Fibroblast of skin of left biceps (primary cell): ENCODE measurements around the gene SLC24A4.

Experiments
- DNase-seq, 2 experiments: peaks; one replicate each; pipeline ENCODE4 v3.0.0-alpha.2; 2013; ENCODE audit warnings: low read depth in 2 of 2

The SLC24A4 gene

DNA sequence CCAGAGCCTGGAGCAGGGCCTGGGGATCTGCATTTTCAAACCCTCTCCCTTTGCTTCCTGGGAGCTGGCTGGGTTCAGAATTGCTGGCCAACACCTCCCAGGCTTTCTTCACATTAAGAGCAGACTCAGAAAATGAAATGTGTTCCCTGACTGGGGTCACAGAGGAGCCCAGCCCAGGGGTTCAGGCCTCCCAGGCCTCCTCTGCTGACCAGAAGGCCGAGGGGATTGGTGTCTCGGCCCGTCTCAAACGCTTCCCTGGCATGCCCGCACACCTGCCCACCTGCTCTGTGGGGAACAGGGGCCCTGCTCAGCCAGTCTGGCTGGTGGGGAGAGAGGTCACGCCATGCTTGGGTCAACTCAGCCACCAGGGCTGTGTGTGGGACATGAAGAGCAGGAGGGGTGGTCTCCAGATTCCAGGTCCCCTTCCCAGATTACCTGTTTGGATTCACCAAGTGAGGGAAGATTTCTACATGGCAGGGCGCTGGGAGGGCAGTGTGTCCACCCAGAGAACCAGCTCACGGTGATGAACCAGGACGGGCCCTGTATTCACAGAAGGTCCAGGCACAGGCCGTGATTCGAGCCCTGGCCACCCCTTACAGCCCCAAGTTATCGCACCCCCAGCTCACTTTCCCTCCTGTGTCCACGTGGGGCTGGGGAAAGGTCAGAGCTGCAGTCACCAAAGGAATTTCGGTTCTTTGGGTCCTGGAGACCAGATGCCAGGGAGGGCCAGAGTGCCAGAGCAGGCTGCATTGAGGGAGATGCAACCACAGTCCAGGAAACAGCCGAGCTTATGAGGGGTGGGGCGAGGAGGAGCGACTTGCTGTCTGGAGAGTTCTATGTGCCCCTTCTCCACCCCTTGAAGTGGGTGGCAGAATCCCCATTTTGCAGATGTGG lies 135.4 kb downstream of the SLC24A4 start:
- no peak for DNase-seq

DNA sequence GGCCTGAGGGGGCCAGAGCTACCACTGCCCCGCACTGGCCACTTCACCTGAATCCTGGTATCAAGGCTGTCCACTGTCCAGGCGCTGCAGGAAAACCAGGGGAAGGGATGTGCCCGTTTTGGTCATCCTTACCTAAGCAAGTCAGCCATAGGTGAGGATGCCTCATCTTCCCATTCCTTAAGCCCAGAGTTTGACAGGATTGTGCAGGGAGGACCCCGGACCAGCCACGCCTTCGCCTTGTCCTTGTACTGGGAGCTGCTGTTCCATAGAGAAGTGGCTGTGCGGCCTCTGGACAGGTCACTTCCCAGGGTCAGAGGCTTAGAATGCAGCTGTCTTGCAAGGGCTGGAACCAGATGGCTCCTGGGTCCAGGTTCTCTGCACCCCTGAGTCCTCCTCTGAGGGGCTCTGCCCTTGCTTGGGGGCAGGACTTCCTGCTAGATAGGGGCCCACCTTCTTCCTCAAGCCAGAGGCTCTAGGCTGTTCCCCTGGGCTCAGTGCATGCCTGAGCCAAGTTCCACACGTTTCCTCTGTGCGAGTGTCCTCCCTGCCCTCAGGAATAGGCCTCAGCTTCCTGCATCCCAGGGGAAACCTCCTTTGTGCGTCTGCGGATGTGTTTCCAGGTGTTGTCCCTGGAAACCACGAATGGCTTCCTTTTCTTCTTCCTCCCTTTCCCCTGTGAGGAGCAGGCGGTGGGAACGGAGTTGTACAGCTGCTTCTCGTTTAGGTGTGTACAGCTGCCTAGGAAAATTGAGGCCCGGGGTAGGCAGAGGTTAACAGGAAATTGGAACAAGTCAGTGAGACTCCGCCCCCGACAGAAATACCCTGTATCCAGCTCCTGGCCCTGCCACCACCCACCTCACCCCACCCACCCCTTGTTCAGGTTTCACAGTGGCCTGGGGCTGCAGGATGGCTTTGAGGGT lies 136.3 kb downstream of the SLC24A4 start:
- DNase-seq: no peak

DNA sequence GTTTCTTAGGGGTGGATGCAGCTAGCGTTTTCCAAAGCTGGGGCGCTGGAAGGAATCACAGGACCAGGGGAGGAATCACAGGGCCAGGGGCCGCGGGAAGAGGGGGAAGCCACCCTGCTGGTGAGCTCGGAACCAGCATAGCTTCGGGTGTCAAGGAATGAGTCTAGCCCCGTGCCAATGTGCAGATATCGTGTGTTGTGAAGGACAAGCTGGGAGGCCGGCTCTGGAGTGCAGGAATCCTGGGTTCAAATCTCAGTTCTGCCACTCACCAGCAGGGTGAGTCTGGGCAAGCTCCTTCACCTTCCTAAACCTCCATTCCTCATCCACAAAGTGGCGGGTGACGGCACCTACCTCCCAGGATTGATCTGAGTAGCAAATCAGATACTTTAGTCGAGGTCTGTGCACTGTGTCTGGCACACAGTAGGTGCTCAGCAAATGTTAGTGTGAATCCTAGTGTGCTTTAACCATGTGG lies 137.0 kb downstream of the SLC24A4 start:
- no peak for DNase-seq

DNA sequence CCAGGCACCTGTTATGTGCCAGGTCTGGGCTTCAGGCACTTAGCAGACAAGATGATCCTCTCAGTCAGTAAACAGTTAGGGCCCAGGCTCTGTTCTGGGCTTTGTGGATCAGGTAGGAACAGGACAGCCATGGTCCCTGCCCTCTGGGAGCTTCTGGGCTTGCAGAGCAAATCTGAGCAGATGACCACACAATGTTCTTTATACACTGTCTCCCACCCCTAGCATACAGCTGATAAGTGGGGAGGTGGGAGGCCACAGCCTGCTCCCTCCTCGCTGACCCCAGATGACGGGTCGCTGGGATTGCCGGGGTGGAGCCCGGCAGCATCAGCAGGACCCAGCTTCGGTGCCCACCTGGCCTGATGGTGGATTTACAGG lies 137.6 kb downstream of the SLC24A4 start:
- DNase-seq: no peak

DNA sequence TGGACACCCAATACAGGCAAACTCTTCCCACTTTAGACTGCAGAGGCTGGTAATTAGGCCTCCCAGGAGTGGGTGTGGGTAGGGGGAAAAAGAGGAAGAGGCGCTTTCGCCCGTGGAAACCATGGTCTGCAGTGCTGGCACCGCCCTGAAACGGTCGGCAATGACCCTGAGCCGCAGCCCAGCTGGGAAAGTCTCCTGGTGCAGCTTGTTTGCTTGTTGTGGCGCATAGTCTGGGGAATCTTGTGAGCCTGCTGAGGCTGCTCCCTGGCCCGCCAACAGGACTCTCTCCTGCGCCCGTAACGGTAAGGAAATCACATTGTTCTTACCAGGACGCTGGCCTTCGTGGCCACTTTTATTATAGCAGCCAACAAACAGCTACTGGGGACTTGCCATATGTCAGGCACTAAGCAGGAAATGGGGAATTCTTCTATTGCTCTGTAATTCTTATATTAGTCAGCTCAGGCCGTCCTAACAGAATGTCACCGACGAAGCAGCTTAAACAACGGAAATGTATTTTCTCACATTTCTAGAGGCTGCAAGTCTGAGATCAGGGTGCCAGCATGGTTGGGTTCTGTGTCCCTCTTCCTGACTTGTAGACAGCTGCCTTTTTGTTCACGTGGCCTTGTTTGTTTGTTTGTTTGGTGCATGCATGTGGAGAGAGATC lies 138.1 kb downstream of the SLC24A4 start:
- DNase-seq: no peak

DNA sequence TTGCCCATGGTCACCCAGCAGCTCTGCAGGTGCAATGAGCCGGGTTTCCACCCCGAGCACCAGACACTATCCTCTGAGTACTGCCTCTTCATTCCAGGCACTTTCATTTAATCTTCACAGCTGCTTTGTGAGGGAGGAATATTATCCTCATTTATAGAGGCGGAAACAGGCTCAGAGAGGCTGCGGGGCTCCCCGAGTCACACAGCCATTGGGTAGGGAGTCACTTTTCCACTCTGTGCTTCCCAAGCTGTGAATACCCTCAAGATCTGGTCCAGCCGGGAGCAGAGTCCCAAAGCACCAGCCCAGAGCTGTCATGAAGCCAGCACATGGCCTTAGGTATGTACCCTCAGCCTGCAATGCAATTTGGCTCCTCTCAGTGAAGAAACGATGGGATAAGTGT lies 138.9 kb downstream of the SLC24A4 start:
- DNase-seq: no peak

DNA sequence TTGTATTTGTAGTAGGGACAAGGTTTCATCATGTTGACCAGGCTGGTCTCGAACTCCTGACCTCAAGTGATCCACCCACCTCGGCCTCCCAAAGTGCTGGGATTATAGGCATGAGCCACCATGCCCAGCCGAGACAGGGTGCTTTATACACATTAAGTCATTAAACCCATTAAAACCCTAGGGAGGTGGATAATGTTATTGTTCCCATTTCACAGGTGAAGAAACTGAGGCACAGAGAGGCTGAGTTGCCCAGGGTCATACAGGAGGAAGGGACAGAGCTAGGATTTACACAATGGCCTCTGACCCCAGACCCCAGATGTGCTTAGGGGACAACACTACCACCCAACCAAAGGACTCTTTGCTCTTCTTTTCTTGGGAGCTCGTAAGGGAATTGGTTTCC lies 139.6 kb downstream of the SLC24A4 start:
- DNase-seq: no peak

DNA sequence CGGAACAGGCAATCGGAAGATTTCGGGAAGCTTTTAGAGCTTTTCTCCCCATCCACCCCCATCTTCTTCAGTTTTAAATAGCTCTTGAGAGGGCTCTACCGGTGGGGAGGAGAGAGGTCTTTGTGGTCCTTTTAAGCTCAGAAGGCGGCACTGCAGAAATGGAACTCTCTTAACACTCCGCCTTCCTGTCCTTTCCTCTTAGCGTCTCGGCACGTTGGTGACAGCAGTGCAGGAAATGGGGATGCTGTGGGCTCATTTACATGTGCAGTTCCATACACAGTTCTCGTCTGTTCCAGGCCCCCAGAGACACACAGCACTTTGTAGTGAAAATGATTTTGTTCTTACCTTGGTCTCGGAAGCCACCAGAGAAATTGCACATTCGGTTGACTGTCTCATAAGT lies 140.2 kb downstream of the SLC24A4 start:
- no peak for DNase-seq

DNA sequence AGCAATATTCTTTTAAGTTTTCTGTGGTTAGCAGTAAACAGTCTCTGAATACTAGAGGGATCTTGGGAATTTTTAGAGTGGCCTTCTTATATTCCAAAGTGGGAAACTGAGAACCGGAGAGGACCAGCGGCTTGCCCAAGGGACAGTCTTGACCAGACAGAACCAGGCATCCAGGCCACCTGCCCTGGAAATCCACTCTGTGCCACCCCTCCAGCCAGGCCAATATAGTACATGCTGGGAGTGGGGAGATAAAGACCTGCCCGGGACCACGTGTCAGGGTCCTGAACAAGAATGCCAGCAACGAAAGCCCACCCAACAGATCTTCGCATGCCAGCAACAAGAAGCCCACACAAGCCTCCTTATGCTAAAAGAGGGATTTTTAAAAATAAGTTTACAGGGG lies 141.2 kb downstream of the SLC24A4 start:
- no peak for DNase-seq

DNA sequence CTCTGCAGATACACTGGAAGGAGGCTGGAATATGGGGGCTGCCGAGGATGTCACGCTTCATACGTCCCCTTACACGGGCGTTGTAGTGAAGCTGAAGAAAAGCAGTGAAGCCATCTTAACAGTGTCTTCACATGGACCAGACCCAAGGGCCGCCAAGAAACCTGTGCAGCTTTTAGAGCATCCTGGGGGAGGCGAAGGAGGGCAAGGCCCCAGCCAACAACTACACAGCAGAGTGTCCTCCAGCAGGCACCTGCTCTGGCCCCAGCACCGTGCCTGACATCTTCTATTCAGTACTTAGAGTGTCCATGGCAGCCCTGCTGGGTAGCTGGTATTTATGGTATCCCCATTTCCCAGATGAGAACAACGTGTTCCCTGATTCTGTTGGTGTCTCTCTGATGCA lies 141.8 kb downstream of the SLC24A4 start:
- no peak for DNase-seq

DNA sequence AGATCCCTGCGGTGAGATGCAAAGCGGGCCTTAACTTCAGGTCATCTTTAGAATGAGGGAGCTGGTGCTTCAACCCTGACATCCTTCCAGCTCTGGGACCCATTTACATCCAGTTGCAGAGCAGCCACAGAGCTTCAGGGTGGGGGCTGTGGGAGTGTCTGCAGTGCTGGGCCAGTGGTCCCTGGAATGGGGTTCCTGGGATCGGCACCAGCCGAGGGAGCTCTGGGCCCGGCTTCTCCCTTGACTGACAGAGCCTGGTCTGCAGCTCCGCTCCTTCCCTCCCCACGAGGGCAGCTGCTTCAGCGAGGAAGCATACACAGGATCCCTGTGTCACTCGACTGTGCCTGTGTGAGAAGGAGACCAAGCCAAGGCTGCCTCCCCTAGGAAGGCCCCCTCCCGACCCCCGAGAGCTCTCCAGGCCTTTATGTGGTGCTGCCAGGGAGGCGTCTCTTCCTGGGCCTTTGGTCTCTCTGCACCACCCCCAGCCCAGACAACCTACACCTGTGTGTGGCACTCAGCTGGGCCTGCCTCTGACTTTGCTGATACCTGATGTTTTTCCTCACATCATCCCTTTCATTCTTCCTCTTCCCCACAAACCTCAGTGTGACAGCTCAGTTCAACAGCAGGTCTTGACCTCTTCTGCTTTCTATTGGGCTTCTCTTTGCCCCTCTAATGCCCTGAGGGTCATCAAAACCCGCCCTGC lies 142.5 kb downstream of the SLC24A4 start:
- no peak for DNase-seq

DNA sequence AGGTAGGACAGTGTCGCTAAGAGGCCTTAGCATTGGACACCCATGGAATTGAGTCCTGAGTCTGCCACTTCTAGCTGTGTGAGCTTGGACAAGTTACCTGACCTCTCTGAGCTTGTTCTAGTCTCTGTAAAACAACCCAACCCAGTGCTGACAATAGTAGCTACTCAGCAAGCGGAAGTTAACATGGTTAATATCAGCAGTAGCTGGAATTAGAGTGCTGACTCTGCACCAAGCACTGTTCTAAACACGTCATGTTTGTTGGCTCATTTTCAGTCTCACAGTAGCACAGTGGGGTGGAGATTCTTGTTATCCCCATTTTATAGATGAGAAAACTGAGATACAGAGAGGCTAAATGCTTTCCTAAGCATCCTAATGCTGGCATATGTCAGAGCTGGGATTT lies 143.1 kb downstream of the SLC24A4 start:
- no peak for DNase-seq

DNA sequence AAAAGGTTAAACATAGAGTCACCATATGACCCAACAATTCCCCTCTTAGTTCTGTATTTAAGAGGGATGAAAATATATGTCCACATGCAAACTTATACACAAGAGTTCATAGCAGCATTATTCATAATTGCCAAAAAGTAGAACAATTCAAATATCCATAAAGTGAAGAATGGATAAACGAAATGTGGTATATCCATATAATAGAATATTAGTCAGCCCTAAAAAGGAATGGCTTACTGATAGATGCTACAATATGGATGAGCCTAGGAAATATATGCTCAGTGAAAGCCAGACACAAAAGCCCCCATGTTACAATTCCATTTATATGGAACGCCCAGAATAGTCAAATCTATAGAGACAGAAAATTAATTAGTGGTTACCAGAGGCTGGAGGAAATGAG lies 146.6 kb downstream of the SLC24A4 start:
- DNase-seq: no peak

DNA sequence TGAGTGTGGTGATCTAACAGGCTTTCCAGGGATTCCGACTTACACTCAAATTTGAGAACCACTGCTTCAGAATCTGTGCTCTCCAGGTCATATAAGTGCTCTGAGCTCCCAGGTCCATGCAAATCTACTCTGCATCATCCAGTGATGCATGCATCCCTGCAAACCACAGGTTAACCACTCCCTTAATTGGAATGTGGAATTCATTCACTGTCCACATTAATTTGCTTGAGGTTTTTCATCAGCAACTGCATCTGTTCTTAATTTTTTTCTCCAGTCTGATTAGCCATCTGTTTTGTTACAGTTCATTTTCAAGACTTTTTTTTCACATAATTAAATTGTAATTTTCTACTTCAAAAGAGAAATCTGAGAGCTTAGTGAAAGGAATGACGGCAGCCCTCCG lies 147.2 kb downstream of the SLC24A4 start:
- peak; percentile 84 to 87 for DNase-seq

DNA sequence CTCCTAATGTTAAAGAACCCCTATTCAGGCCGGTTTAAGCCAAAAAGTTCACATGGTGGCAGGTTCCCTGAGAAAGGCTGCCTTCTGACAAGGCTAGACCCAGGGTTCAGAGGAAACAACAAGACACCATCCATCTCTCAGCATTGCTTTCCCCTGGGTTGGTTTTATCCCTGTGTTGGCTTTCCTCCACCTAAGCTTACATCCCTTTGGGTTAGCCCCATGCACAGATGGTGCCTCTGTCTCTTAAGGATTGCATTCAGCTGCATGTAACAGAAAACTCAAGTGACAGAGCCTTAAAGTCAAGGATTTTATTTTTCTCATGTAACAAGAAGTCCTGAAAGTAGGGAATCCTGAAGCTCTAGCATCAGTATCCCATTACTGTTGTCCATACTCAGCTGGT lies 147.8 kb downstream of the SLC24A4 start:
- no peak for DNase-seq

DNA sequence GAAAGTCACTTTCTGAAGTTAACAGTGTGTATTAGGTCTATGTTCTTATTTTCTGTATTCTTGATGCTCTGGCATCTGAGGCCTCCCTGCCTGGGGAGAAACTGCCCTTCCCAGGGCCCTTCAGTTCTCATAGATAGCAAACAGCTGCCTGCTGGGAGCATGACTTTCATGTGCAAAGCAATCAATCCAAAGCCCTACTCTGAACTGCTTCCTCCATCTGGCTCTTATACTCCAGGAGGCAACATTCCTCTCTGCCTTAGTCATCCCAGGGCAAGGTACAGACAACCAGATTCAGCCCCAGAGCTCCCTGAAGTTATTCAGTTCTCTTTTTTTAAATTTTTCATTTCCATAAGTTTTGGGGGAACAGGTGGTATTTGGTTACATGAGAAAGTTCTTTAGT lies 149.0 kb downstream of the SLC24A4 start:
- DNase-seq: peak; percentile 78 to 79

DNA sequence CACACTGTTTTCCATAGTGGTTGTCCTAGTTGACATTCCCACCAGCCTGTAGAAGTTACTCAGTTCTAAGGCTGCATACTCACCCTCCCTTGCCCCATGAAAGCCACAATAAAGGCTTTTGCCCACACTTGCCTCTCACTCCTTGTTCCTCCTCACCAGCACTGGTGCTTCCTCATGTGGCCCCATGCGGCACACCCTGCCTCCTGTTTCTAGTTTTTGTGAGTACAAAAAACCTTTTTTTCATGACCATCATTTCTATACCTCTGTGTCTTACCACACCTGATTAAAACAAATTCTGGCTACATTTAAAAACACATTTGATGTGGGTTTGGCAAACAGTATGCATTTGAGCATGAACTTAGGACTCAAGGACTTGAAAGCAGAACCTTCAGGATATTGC lies 149.9 kb downstream of the SLC24A4 start:
- no peak for DNase-seq

DNA sequence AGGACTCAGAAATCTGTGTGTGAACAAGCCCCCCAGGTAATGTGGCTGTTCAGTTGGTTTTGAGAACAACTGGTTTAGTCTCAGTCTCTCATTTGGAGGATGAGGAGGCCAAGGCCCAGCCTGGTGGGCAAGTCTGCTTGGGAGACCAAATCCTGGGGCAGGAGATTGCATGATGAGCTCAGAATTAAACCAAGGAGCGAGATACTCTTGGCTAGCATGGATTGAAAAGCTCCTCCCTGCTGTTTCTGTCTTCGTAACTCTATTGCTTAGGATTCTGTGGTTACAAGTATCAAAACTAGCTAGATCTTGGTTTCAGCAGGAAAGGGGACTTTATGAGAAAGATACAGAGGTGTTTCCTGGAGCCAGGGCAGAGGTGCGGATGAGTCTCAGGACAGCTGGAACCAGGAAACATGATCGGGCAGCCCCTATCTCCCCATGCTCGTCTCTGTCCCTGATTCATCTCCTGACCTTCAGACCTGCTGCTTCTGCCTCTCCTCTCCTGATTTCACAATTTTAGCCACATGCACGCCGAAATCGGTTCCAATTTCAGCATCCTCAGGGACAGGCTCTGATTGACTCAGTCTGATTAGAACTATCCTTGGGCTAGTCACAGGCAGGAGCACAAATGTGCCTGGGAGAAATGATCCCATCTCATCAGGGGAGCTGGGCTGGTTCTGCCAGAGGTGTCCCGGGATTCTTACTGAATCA lies 150.4 kb downstream of the SLC24A4 start:
- no peak for DNase-seq

DNA sequence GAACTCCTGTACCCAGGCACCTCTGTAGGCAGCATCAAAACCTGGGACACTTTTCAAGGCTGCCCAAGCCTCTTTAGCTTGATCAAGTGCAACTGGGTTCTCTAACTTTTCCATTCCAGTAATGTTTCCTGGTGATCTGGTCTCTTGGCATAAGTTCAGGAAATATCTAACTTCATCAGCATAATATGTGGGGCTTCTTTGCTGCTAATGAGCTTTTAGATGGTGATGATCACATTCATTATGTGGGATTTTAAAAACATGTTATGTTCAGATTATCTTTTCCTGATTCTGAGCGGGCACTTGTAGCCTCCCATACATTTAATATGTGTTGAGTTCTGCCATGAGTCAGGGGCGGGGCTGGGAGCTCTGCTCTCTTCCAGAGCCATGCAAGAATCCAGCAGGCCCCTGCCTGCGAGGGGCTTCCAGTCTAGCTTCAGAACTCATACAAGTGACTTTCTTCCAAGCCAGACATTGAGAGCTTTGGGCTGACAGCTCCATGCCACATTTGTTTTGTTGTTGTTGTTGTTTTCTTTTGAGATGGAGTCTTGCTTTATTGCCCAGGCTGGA lies 151.1 kb downstream of the SLC24A4 start:
- DNase-seq: no peak

DNA sequence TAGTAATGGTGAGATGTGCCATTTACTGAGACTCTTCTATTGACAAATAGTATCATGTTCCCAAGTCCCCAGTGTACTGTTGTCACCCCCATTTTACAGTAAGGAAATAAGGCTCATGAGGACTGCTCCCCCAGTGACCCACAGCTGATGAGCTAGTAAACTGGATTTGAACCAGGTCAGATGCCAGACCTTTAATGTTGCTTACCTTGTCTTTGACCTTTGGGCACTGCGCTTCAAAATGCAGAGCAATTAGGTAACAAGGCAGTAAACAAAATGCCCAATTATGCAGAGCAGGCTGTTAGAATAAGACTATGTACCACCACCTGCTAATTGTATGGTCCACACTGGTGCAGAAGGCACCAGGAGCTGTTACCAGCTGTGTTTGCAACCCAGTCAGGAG lies 152.1 kb downstream of the SLC24A4 start:
- no peak for DNase-seq
